GM12872 (cell line): Measurements from ENCODE around the gene DEAF1.

Source experiments
- CTCF ChIP-seq: IDR thresholded peaks from 3 replicates; pipeline ENCODE4 v1.5.1; 2011; ENCODE audit warnings: low read depth, mild to moderate bottlenecking, low read length, moderate library complexity; ENCODE audit not compliant: insufficient read depth

Gene DEAF1

GRCh38 chr11:706439-706956 lies 11.5 kb upstream of the DEAF1 start:
- no peak for TF ChIP-seq CTCF

GRCh38 chr11:705646-706438 lies 10.8 kb upstream of the DEAF1 start, which contains the start of gene EPS8L2:
Gene EPS8L2, plus strand, starts transcription at chr11:706231. Its CDS starts 3,177 bp downstream, at chr11:709408.
- no peak for TF ChIP-seq CTCF

GRCh38 chr11:704781-705645 lies 10.0 kb upstream of the DEAF1 start:
- no peak for TF ChIP-seq CTCF

GRCh38 chr11:704228-704674 lies 9.2 kb upstream of the DEAF1 start:
- TF ChIP-seq CTCF, result no peak

GRCh38 chr11:703506-703905 lies 8.5 kb upstream of the DEAF1 start:
- no peak for TF ChIP-seq CTCF

- TF ChIP-seq CTCF, result no peak
These were observed 7.7 kb upstream of the DEAF1 start for GRCh38 chr11:702462-703461.
